SH-SY5Y (cell line): ENCODE results near the gene NEGR1.

ENCODE experiments used
- GATA2 ChIP-seq: IDR thresholded peaks from 2 replicates; pipeline ENCODE4 v1.6.1; 2011; ENCODE audit warnings: mild to moderate bottlenecking, low read depth, low read length
- GATA3 ChIP-seq: IDR thresholded peaks from 2 replicates; pipeline ENCODE4 v1.6.1; 2011; ENCODE audit warnings: low read depth, mild to moderate bottlenecking, low read length, moderate library complexity

DNA sequence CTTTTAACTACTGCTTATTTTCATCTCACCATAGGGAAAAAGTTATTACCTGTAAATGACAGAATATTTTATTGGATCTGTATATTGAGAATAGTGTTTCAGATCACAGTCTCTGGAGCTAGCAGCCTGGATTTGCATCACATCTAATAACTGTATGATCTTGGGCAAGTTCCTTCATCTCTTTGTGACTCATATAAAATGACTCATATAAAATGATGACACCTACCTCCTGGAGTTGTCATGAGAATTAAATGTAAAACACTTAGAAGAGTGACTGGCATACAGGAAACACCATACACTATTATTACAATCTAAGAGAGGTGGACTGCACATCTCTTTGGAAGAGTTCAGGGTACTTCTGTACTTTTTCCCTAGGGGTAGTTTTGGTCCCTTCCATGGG is 421.3 kb downstream of the NEGR1 start:
- TF ChIP-seq GATA2 (no peak), GATA3 (no peak)
